ENCODE data around the gene RFX7. TPM values are rescaled to one million over a fixed set of nuclear protein-coding genes. Genes with fewer than 3 reads are reported as not detected.

RFX7 gene
- 23.4 TPM for polyA plus RNA-seq (2013, experiment 1 of 2)
- polyA plus RNA-seq (2013, experiment 2 of 2), result 23.0 TPM

DNA sequence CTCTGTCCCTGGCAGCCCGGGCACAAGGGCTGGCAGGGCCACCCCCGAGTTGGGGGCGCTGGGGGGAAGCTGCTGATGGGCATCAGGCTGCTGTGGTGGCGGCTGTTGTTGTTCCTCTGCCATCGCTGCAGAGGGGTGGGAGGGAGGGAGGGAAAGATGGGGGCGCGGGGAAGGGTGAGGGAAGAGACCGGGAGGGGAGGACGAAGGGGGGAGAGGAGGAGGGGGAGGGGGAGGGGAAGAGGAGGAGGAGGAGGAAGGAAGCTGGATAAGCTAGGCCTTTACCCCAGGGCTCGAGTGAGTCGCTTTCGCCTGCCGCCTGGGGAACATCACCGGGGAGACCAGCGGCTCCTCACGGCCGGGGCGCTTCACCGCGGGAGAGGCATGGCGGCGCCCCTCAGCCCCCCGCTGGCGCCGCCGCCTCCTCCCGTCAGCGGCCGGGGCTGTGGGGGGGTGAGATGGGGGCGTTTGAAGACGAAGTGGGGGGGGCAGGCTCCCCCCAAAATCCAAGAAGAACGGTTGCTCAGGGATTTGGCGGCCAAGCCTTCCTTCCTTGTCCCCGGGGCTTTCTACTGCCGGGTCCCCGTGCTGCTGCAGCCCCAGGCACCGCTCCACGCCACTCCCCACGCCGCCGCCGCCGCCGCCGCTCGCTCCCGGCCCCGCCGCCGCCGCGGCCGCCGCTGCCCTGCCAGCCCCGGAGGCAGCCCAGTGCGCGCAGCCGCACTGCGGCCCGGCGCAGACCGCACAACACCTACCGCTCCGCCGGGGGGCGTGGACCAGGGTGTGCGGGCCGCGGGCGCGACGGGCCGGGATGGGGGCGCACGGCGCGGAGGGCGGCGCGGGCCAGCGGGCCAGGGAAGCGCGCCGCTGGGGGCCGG is at the start of gene RFX7:
TSS of gene RFX7 (minus strand) at position 717 of the 875 bp plus-strand sequence. CDS start at position 123, 594 bp downstream.
- H2AFZ ChIP-seq (ENCODE audit: low read length), result peak within 1 kb of the TSS; percentile 89
- H2BK5ac ChIP-seq (ENCODE audit: low read length), result peak within 1 kb of the TSS; percentile 95
- peaks cover 3% of the 10 kb centered on the region for H3K79me1 ChIP-seq (ENCODE audit: low read depth, low read length)
- peak within 1 kb of the TSS; percentile 84 for H3K9ac ChIP-seq (ENCODE audit: low read depth, low read length, poor library complexity)
- H3K27ac ChIP-seq (replicated peaks; ENCODE audit: low read length), result peak within 1 kb of the TSS; percentile 100
- peak within 1 kb of the TSS; percentile 53 for H2AK5ac ChIP-seq (ENCODE audit: low read depth, low read length)
- H3K18ac ChIP-seq (ENCODE audit: low read length), result peak within 1 kb of the TSS; percentile 99
- H3K27me3 ChIP-seq (ENCODE audit: control insufficient read depth in 3 of 3, insufficient read depth in 3 of 3, low read depth in 1 of 3, low read length in 3 of 3), result no peaks in the 10 kb centered on the region
- WGBS, 2 donors (ENCODE audit: extremely low coverage in 2 of 2, insufficient read length in 2 of 2, insufficient replicate concordance in 1 of 2), result no CpG with 5 or more reads among the region's 85 CpGs
- H2BK15ac ChIP-seq (ENCODE audit: low read length), result peak within 1 kb of the TSS; percentile 75
- H3K4ac ChIP-seq (ENCODE audit: low read length), result no peak within 1 kb of the TSS
- H4K8ac ChIP-seq (ENCODE audit: low read depth, low read length), result peak within 1 kb of the TSS; percentile 65
- H3K9me3 ChIP-seq (replicated peaks in 1 of 2; ENCODE audit: control insufficient read depth in 2 of 2, insufficient read depth in 1 of 2, low read depth in 1 of 2, low read length in 2 of 2), result peaks cover 0 to 5% of the 10 kb centered on the region in 2 donors
- H3K14ac ChIP-seq (ENCODE audit: low read length), result peak within 1 kb of the TSS; percentile 89
- peak within 1 kb of the TSS; percentile 83 for H3K4me2 ChIP-seq (ENCODE audit: insufficient read depth, low read length, poor library complexity, severe bottlenecking)
- peak within 1 kb of the TSS; percentile 73 for H3K23ac ChIP-seq (ENCODE audit: low read depth, low read length, poor library complexity)
- H4K91ac ChIP-seq (ENCODE audit: low read depth, low read length, poor library complexity), result no peak within 1 kb of the TSS
- H3K4me1 ChIP-seq (ENCODE audit: control insufficient read depth in 2 of 2, insufficient read depth in 1 of 2, low read depth in 1 of 2, low read length in 2 of 2), result peaks cover 12 to 14% of the 10 kb centered on the region in 2 donors
- peaks cover 2 to 26% of the 10 kb centered on the region in 2 donors for H3K36me3 ChIP-seq (replicated peaks in 1 of 2; ENCODE audit: control insufficient read depth in 2 of 2, insufficient read depth in 2 of 2, low read length in 2 of 2)
- H2BK120ac ChIP-seq (ENCODE audit: low read depth, low read length), result peak within 1 kb of the TSS; percentile 81
- peak within 1 kb of the TSS; percentile 60 to 96 for H3K4me3 ChIP-seq (ENCODE audit: low read length in 2 of 2)
- H2BK12ac ChIP-seq (ENCODE audit: low read length), result no peak within 1 kb of the TSS
- peak; percentile 78 for DNase-seq (ENCODE audit: low spot score)

DNA sequence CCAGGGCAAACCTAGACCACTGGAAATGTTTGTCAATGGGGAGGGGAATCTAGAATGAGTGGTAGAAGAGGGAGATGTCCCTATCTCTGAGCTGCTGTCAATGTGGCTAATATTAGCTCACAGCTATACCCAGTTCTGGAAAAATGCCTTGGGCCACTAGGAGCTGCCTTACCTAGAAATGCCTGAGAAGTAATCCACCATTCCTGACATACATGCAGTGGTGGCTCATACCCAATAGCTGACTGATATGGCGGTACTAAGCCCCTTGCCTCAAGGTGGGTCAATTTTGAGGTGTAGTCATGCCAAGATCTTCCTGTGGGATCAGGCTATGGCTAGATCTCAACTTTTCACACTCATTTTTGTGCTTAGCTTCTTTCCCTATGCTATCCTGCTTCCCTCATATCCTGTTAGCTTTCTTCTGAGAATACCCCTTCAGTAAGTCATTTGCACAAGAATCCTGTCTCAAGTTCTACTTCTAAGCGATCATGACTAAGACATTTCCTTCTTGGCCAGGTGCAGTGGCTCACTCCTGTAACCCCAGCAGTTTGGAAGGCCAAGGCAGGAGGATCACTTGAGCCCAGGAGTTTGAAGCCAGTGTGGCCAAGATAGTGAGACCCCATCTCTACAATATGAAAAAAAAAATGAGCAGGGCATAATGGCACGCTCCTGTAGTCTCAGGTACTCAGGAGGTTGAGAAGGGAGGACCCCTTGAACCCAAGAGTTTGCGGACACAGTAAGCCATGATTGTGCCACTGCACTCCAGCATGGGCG is 49.1 kb upstream of the RFX7 start:
- H3K4me3 ChIP-seq (ENCODE audit: low read length in 2 of 2), result no peak overlapping the region
- no peaks in the 10 kb centered on the region for H3K4me1 ChIP-seq (ENCODE audit: control insufficient read depth in 2 of 2, insufficient read depth in 1 of 2, low read depth in 1 of 2, low read length in 2 of 2)
- H2AK5ac ChIP-seq (ENCODE audit: low read depth, low read length), result no peak overlapping the region
- no peak overlapping the region for H3K23ac ChIP-seq (ENCODE audit: low read depth, low read length, poor library complexity)
- no peak overlapping the region for H2BK120ac ChIP-seq (ENCODE audit: low read depth, low read length)
- no peak overlapping the region for H3K9ac ChIP-seq (ENCODE audit: low read depth, low read length, poor library complexity)
- no peak overlapping the region for H3K4me2 ChIP-seq (ENCODE audit: insufficient read depth, low read length, poor library complexity, severe bottlenecking)
- no peaks in the 10 kb centered on the region for H3K79me1 ChIP-seq (ENCODE audit: low read depth, low read length)
- H3K4ac ChIP-seq (ENCODE audit: low read length), result no peak overlapping the region
- no peaks in the 10 kb centered on the region for H3K36me3 ChIP-seq (replicated peaks in 1 of 2; ENCODE audit: control insufficient read depth in 2 of 2, insufficient read depth in 2 of 2, low read length in 2 of 2)
- no peak overlapping the region for H2BK12ac ChIP-seq (ENCODE audit: low read length)
- no peak overlapping the region for H4K91ac ChIP-seq (ENCODE audit: low read depth, low read length, poor library complexity)
- no peak overlapping the region for H2AFZ ChIP-seq (ENCODE audit: low read length)
- DNase-seq (ENCODE audit: low spot score), result no peak
- H2BK15ac ChIP-seq (ENCODE audit: low read length), result no peak overlapping the region
- no peak overlapping the region for H4K8ac ChIP-seq (ENCODE audit: low read depth, low read length)
- no peaks in the 10 kb centered on the region for H3K27me3 ChIP-seq (ENCODE audit: control insufficient read depth in 3 of 3, insufficient read depth in 3 of 3, low read depth in 1 of 3, low read length in 3 of 3)
- H3K18ac ChIP-seq (ENCODE audit: low read length), result no peak overlapping the region
- H2BK5ac ChIP-seq (ENCODE audit: low read length), result no peak overlapping the region
- no CpG with 5 or more reads among the region's 5 CpGs for WGBS, 2 donors (ENCODE audit: extremely low coverage in 2 of 2, insufficient read length in 2 of 2, insufficient replicate concordance in 1 of 2)
- H3K14ac ChIP-seq (ENCODE audit: low read length), result no peak overlapping the region
- peaks cover 8 to 10% of the 10 kb centered on the region in 2 donors for H3K9me3 ChIP-seq (replicated peaks in 1 of 2; ENCODE audit: control insufficient read depth in 2 of 2, insufficient read depth in 1 of 2, low read depth in 1 of 2, low read length in 2 of 2)
- H3K27ac ChIP-seq (replicated peaks; ENCODE audit: low read length), result no peak overlapping the region

DNA sequence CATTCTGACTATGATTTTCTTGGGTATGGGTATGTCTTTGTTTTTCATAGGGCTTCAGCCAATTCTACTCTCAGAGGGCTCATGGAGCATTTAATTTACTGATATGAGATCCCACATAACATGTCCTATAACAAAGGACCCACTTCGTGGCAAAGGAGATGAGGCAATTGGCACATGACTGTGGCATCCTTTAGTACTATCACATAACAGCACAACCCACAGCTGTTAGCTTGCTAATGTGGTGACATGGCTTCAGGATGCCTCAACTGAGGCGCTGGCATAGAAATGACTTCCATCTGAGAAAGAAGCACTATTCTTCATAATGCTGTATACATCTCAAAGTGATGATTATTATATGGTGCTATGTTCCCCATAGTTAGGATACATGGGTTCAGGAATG is 48.1 kb upstream of the RFX7 start:
- H2AK5ac ChIP-seq (ENCODE audit: low read depth, low read length), result no peak overlapping the region

DNA sequence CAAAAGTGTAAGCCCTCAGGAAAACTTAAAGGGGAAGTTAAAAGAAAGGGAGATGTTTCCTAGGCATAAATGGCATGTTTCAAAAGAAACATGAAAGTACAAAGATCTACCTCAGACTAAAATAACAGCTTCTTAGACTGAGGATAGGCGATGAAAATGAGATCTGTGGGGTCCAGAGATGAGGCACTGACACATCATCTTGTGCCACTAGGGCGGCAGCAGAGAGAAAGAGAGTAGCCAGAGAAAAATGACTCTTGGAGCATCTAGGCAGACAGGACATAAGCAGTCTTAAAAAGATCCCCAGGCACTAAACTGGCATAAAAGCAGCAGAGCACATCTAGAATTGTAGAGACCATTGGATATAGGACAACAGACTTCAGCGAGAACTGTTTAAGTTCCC is 42.5 kb upstream of the RFX7 start:
- no peak overlapping the region for H3K27ac ChIP-seq (replicated peaks; ENCODE audit: low read length)
- no peak overlapping the region for H4K8ac ChIP-seq (ENCODE audit: low read depth, low read length)
- H2AFZ ChIP-seq (ENCODE audit: low read length), result no peak overlapping the region
- no peak overlapping the region for H4K91ac ChIP-seq (ENCODE audit: low read depth, low read length, poor library complexity)
- H3K18ac ChIP-seq (ENCODE audit: low read length), result no peak overlapping the region
- H3K4me3 ChIP-seq (ENCODE audit: low read length in 2 of 2), result no peak overlapping the region
- H3K36me3 ChIP-seq (replicated peaks in 1 of 2; ENCODE audit: control insufficient read depth in 2 of 2, insufficient read depth in 2 of 2, low read length in 2 of 2), result no peaks in the 10 kb centered on the region
- H3K4ac ChIP-seq (ENCODE audit: low read length), result no peak overlapping the region
- no peak overlapping the region for H3K14ac ChIP-seq (ENCODE audit: low read length)
- no peak for DNase-seq (ENCODE audit: low spot score)
- H3K4me2 ChIP-seq (ENCODE audit: insufficient read depth, low read length, poor library complexity, severe bottlenecking), result no peak overlapping the region
- H2BK120ac ChIP-seq (ENCODE audit: low read depth, low read length), result no peak overlapping the region
- no CpG with 5 or more reads among the region's 3 CpGs for WGBS, 2 donors (ENCODE audit: extremely low coverage in 2 of 2, insufficient read length in 2 of 2, insufficient replicate concordance in 1 of 2)
- no peak overlapping the region for H3K23ac ChIP-seq (ENCODE audit: low read depth, low read length, poor library complexity)
- no peak overlapping the region for H2AK5ac ChIP-seq (ENCODE audit: low read depth, low read length)
- H2BK15ac ChIP-seq (ENCODE audit: low read length), result no peak overlapping the region
- no peak overlapping the region for H2BK12ac ChIP-seq (ENCODE audit: low read length)
- peaks cover 8 to 10% of the 10 kb centered on the region in 2 donors for H3K9me3 ChIP-seq (replicated peaks in 1 of 2; ENCODE audit: control insufficient read depth in 2 of 2, insufficient read depth in 1 of 2, low read depth in 1 of 2, low read length in 2 of 2)
- H3K79me1 ChIP-seq (ENCODE audit: low read depth, low read length), result no peaks in the 10 kb centered on the region
- no peaks in the 10 kb centered on the region for H3K27me3 ChIP-seq (ENCODE audit: control insufficient read depth in 3 of 3, insufficient read depth in 3 of 3, low read depth in 1 of 3, low read length in 3 of 3)
- H2BK5ac ChIP-seq (ENCODE audit: low read length), result no peak overlapping the region
- H3K4me1 ChIP-seq (ENCODE audit: control insufficient read depth in 2 of 2, insufficient read depth in 1 of 2, low read depth in 1 of 2, low read length in 2 of 2), result no peaks in the 10 kb centered on the region
- H3K9ac ChIP-seq (ENCODE audit: low read depth, low read length, poor library complexity), result no peak overlapping the region

More for the DNA sequence above, 48.1 kb upstream of the RFX7 start:
- H3K14ac ChIP-seq (ENCODE audit: low read length), result no peak overlapping the region
- H3K4me2 ChIP-seq (ENCODE audit: insufficient read depth, low read length, poor library complexity, severe bottlenecking), result no peak overlapping the region
- no peak overlapping the region for H2BK5ac ChIP-seq (ENCODE audit: low read length)
- no CpG with 5 or more reads among the region's 2 CpGs for whole genome bisulfite sequencing, 2 donors (ENCODE audit: extremely low coverage in 2 of 2, insufficient read length in 2 of 2, insufficient replicate concordance in 1 of 2)
- no peak overlapping the region for H3K27ac ChIP-seq (replicated peaks; ENCODE audit: low read length)
- H4K91ac ChIP-seq (ENCODE audit: low read depth, low read length, poor library complexity), result no peak overlapping the region
- H3K18ac ChIP-seq (ENCODE audit: low read length), result no peak overlapping the region
- no peak for DNase-seq (ENCODE audit: low spot score)
- peaks cover 8 to 10% of the 10 kb centered on the region in 2 donors for H3K9me3 ChIP-seq (replicated peaks in 1 of 2; ENCODE audit: control insufficient read depth in 2 of 2, insufficient read depth in 1 of 2, low read depth in 1 of 2, low read length in 2 of 2)
- H3K4me3 ChIP-seq (ENCODE audit: low read length in 2 of 2), result no peak overlapping the region
- no peaks in the 10 kb centered on the region for H3K79me1 ChIP-seq (ENCODE audit: low read depth, low read length)
- no peaks in the 10 kb centered on the region for H3K36me3 ChIP-seq (replicated peaks in 1 of 2; ENCODE audit: control insufficient read depth in 2 of 2, insufficient read depth in 2 of 2, low read length in 2 of 2)
- H3K4me1 ChIP-seq (ENCODE audit: control insufficient read depth in 2 of 2, insufficient read depth in 1 of 2, low read depth in 1 of 2, low read length in 2 of 2), result no peaks in the 10 kb centered on the region
- H3K4ac ChIP-seq (ENCODE audit: low read length), result no peak overlapping the region
- no peak overlapping the region for H2BK15ac ChIP-seq (ENCODE audit: low read length)
- H3K27me3 ChIP-seq (ENCODE audit: control insufficient read depth in 3 of 3, insufficient read depth in 3 of 3, low read depth in 1 of 3, low read length in 3 of 3), result no peaks in the 10 kb centered on the region
- no peak overlapping the region for H3K23ac ChIP-seq (ENCODE audit: low read depth, low read length, poor library complexity)
- H2BK120ac ChIP-seq (ENCODE audit: low read depth, low read length), result no peak overlapping the region
- no peak overlapping the region for H3K9ac ChIP-seq (ENCODE audit: low read depth, low read length, poor library complexity)
- H4K8ac ChIP-seq (ENCODE audit: low read depth, low read length), result no peak overlapping the region
- H2BK12ac ChIP-seq (ENCODE audit: low read length), result no peak overlapping the region
- H2AFZ ChIP-seq (ENCODE audit: low read length), result no peak overlapping the region
